OCI-LY3 (cell line): Measurements from ENCODE around the gene SYCN.

Experiments used
- CTCF ChIP-seq: fragments of 200-600, 300-600 bp; sonication (generic); IDR thresholded peaks from 2 replicates; pipeline ENCODE4 v1.5.1; 2014; ENCODE audit warnings: antibody characterized with exemption, low read length, low read depth
- EZH2phosphoT487 ChIP-seq: fragments of 200-600 bp; shearing (Covaris generic); IDR thresholded peaks from 2 replicates; pipeline ENCODE4 v1.6.1; 2018; ENCODE audit warnings: antibody characterized with exemption, mixed run types, low read depth

DNA sequence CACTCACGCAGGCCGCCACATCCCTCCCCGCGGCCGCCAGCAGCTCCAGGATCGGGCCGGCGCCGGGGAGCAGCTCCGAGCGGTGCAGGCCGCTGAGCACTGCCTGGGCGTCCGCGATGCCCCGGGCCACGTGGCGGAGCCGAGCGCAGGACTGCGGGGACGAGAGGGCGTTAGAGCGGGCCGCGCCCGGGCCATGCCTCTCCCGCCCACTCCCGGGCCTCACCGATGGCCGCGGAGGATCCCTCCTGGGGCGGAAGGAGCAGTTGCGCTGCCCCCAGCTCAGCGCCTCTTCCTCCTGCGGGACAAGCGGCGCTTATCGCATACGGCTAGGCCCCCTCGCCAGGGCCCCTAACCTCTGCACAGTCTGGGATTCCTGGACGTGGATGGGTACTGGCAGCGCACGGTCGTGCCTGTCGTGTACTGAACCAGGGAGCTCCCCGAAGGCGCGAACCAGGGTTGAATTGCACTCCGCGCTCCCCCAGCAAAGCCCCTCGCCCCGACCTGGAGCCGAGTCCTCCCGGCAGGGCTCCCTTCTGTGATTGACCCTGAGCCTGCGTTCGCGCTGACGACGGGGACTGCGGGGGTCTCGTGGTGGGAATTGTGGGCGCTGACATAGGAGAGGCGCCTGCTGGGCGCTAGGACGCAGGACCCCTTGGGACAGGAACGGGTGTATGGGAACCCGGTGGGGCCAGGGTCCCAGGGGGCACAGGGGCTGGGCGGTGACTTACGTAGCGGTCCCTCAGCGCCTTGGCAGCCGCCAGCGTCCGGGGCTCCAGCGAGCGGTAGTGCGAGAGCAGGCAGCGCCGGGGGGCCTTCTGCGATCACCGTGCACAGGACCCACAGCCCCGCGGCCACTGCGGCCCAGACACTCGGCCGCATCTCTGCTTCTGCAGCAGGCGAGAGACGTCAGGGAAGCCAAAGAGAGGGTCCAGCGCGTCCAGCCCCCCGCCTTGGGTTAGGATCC is 43.9 kb upstream of the SYCN start:
- TF ChIP-seq CTCF, result no peak
- TF ChIP-seq EZH2phosphoT487, result no peak
